Urothelium cell line (cell line): ENCODE results near the gene TBC1D1.
"Not testable (repeated sequence)": the region's sequence is repeated elsewhere in the genome, so short reads cannot be mapped to it uniquely, and the experiment has no call there.

Experiments used
- DNase-seq: peaks from one replicate; pipeline ENCODE4 v3.0.0; 2011; ENCODE audit warnings: low spot score, mixed read lengths
- FAIRE-seq: peaks from 2 replicates; lab custom pipeline; 2011; peaks lifted over from hg19 to GRCh38; lab: Jason Lieb, UNC

TBC1D1 gene

GRCh38 chr4:37960679-37961450, 70.0 kb downstream of the TBC1D1 start:
- no peak for DNase-seq
- no peak for FAIRE-seq

GRCh38 chr4:37964734-37965457, 74.0 kb downstream of the TBC1D1 start:
- DNase-seq (no peak), FAIRE-seq (no peak)

DNA sequence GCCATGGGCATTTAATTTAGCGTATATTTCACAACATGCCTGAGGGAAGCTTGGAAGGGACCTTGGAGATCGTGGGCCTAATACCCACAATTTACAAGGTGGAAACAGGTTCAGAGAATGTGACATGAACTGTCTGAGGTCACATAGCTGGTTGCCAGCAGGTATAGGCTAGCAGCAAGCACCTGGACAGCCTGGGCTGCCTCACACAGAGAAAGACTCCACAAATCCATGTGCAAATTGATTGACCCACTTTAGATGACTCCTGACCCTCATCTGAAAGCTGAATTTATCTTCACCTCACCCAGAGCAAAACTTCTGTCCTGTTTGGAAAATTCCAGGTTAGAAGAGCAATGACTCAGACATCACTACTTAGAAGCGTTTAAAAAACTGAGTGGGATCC, 75.2 kb downstream of the TBC1D1 start:
- FAIRE-seq (no peak), DNase-seq (no peak)

- DNase-seq: no peak
- no peak for FAIRE-seq
Measured at GRCh38 chr4:37967736-37968135, 76.9 kb downstream of the TBC1D1 start.

DNA sequence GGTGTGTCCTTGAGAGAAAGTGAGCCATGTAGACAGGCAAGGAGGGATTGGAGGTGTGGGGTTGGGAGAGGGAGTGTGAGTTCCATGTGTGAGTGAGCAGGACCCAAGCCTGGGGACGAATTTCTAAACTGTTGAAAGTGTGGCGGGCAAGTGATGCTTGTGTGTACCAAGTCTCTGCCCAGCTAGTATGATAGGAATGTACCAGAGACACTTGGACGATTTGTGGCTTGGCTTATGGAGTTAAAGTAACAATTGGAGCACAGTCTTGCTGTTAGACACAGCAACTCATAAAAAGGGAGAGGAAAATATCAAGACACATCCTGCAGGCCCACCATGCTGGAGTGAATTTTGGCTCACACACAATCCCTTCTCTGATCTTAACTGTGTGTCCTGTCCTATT, 77.9 kb downstream of the TBC1D1 start:
- no peak for DNase-seq
- FAIRE-seq: no peak

- FAIRE-seq (no peak), DNase-seq (peak; percentile 33)
Measured at GRCh38 chr4:37970702-37971101, 79.8 kb downstream of the TBC1D1 start.

DNA sequence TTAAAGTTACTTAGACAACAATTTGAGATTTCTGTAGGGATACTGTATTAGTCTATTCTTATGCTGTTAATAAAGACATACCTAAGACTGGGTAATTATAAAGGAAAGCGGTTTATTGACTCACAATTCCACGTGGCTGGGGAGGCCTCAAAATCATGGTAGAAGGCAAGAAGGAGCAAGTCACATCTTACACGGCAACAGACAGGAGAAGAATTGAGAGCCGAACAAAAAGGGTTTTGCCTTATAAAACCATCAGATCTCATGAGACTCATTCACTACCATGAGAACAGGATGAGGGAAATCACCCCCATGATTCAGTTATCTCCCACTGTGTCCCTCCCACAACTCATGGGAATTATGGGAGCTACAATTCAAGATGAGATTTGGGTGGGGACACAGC, 80.3 kb downstream of the TBC1D1 start:
- FAIRE-seq: no peak
- DNase-seq: no peak

DNA sequence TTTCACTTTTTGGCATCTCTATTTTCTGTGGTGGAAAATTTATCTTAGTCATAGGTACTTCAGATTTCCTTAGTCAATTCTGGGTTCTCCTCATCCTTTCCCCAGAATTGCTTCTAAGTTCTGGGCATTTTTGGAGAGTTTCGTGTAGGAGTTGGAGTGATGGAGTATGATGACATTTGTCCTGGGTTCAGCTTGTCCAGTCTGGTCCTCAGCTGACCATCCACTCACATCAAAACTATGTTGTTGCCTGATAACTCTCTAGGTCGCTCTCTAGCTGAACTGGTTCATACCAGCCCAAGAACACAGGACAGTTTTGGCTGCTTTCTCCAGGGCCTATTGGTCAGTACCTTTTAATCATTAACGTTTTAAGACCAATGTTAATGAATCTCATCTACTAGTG, 82.6 kb downstream of the TBC1D1 start:
- no peak for DNase-seq

DNA sequence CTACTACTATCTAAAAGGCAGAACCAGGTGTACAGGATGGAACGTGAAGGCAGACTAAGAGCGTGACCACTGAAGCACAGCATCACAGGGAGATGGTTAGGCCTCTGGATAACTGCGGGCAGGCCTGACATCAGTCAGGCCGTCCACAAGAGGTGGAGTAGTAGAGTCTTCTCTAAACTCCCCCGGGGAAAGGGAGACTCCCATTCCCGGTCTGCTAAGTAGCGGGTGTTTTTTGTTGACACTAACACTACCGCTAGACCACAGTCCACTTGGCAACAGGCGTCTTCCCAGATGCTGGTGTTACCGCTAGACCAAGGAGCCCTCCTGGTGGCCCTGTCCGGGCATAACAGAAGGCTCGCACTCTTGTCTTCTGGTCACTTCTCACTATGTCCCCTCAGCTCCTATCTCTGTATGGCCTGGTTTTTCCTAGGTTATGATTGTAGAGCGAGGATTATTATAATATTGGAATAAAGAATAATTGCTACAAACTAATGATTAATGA, 84.5 kb downstream of the TBC1D1 start:
- not testable (repeated sequence) for DNase-seq, FAIRE-seq

More for the DNA sequence above, 82.6 kb downstream of the TBC1D1 start:
- no peak for FAIRE-seq

DNA sequence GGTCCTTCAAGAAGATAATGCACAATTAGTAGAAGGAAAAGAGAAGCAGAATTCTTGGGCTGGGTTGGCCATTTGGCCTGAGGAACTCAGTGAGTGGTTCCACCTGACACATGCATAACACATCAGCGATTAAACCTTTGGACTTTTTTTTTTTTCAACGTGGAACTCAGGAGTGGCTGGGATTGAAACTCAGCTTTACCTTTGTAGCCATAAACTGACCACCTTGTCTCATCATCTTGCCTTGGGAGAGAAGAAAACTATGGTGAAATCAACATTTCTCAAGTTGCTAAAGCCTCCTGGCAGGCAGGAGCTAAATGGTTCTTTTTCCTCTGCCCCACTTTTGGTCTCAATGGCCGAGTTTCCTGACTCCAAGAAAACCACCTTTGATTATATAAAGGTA, 85.6 kb downstream of the TBC1D1 start:
- FAIRE-seq (no peak), DNase-seq (peak; percentile 17)

DNA sequence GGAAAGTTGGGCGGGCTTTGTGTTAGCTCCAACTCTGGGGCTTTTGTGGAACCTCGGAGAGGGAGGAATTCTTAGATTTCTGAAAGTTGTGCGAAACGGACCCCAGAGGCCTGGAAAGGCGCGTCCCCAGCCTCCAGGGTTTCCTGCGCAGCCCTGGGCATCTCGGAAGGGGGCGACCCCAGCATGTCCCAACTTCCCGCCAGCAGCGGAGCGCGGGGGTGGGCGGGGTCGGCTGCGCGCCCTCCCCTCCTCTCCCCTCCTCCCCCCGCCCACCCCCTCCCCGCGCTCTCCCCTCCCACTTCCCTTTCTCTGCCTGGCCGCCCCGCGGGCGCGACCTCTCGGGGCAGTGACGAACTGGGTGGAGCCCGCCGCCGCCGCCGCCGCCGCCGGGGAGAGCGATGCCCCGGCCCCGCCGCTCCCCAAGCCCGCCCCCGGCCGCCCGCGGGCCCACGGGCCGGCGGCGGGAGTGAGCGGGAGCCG, 86.1 kb downstream of the TBC1D1 start:
- FAIRE-seq: peak; percentile 13
- DNase-seq: peak; percentile 94

- peak; percentile 85 for DNase-seq
- FAIRE-seq: no peak
Measured at GRCh38 chr4:37977471-37978247, 86.8 kb downstream of the TBC1D1 start.

DNA sequence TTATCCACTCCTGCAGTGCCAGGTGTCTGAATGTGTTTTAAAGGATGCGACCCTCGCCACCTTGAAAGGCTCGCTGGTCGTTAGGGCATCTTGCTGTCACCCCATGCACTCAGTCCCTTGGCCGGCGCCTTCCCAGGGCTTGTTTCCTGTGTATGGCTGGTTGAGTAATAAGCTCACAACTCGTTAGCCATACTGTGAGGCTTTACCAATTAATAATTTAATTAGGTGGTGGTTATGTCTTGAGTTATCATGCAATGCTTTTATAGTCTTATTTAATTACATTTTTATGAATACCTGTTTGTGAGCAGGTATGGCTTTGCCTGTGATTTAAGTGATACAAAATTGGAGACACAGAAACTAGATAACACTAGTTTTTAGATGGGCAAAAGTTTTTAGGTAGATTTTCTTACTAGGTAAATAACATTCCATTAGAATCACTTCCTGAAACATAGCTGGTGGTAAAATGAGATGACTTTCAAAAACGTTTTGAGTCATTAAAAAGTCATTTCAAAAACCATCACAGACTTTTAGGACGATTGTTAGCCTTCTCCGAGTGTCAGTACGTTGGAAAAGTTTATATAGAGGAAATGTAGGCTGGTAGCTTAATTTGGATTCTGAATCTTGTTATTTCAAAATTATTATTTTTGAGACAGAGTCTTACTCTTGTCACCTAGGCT, 87.5 kb downstream of the TBC1D1 start:
- FAIRE-seq (no peak), DNase-seq (peak; percentile 27)

GRCh38 chr4:37980246-37980645, 89.4 kb downstream of the TBC1D1 start:
- no peak for DNase-seq
- no peak for FAIRE-seq

DNA sequence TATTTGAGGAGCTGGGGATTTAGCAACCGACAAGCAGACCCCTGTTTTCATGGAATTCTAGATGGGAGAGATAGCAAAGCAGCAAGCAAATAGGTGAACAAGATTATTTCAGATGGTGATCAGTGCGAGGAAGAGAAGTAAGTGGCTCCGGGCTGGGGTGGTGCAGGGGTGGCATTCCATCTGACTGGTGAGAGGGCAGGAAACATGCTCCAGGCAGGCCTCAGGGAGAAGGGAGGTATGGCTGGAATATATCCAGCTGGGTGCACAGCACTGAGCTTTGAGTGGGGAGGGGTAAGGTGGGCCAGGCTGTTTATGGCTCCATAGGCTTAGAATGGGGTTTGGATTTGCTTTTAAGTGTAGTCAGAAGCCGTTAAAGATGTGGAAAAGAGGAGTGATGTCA, 90.5 kb downstream of the TBC1D1 start:
- no peak for FAIRE-seq
- no peak for DNase-seq

DNA sequence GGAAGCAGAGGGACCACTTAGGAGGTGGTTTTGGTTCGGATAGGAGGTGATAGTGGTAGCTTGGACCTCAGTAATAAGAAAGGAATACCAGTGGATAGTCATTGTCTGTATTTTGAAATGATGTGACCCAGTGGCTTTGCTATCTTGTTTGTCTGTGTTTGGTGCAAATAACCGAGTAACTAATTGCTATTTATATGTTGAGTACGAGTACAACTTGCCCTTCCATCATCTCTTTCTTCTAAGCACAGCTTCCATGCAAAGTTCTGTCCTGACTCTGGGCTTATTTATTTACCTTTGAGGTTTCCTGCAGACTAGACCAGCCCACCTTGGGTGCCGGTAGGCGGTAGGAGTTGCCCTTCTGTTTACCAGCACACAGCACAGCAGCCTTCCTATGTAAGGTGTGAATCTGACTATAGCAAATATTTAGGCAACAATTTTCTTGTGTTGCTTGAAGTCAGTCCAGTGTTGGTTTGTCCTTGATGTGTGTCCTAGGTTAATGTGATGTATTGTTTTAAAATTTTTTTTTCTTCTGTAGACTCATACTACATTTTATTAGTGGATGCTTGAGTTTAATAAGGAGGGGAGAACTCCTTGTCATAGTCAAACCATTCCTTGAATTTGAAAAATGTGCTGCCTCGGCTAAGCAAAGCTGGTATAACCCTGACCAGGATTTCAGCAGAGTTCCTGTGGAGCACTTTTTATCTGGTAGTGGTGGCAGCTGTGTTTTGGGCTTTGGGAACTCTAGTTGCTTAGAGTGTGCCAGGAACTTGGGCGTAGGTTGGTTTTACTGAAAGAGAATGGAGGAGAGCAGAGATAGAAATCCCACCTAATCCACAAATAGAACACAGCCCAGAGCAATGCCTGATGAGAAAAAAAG, 91.2 kb downstream of the TBC1D1 start:
- no peak for FAIRE-seq
- DNase-seq: no peak

DNA sequence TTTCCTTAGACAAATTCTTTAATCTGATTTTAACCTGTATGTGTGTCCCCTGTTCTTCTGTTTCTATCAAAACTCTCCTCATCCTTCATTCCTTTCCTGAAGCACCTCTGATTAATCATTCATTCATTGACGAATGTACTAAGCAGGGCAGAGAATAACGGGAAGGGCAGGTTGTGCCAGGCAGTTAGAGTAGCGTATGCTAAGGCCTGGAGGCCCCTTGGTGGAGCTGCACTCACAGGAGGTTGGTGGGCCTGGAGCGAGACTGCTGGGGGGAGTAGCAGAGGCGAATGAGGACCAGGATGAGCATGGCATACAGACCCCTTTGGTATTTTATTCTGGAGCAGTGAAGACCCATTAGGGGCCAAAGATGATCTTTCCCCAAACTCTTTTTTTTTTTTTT, 91.9 kb downstream of the TBC1D1 start:
- DNase-seq: no peak
- FAIRE-seq: no peak

DNA sequence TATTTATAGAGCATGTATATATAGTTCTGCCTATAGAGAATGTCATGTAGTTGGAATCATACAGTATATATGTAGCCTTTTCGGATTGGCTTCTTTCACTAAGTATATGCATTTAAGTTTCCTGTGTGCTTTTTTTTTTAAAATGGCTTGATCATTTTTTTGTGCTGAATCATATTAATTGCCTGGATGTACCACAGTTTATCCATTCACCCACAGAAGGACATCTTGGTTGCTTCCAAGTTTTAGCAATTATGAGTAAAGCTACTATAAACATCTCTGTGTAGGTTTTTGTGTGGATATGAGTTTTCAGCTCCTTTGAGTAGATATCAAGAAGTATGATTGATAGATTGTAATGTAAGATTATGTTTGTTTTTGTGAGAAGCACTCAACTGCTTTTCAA, 93.1 kb downstream of the TBC1D1 start:
- no peak for DNase-seq
- no peak for FAIRE-seq

- no peak for DNase-seq
- no peak for FAIRE-seq
Measured at GRCh38 chr4:37985730-37986275, 94.9 kb downstream of the TBC1D1 start.
